Activated CD4-positive, alpha-beta memory T cell treated with anti-CD3 and anti-CD28 coated beads, Interleukin-2, amount 10 ng/mL, durations not matched to agents 7 days and 5 days (primary cell): ENCODE measurements around the gene MICAL1. TPM values are rescaled to one million over a fixed set of nuclear protein-coding genes. Genes with fewer than 3 reads are reported as not detected.
"Not testable (repeated sequence)": the region's sequence is repeated elsewhere in the genome, so short reads cannot be mapped to it uniquely, and the experiment has no call there.

Experiments used
- CTCF ChIA-PET: fragments of 350-600 bp; sonication (Branson Sonifier 250); formaldehyde crosslinking; loops from one replicate; lab custom pipeline; 2021; ENCODE audit warnings: antibody characterized with exemption, inconsistent platforms; lab: Charles Lee
- POLR2A ChIA-PET: fragments of 350-600 bp; sonication (Branson Sonifier 250); formaldehyde crosslinking; loops from one replicate; lab custom pipeline; 2021; ENCODE audit warnings: antibody characterized with exemption; lab: Charles Lee
- DNase-seq: peaks from one replicate; pipeline ENCODE4 v3.0.0-alpha.2; 2020
- H3K27ac Mint-ChIP-seq: one replicate; pipeline ENCODE4 v1.8.0; 2021; ENCODE audit warnings: mild to moderate bottlenecking, mixed read lengths
- H3K27me3 Mint-ChIP-seq: one replicate; pipeline ENCODE4 v1.8.0; 2021; ENCODE audit warnings: mixed read lengths
- H3K36me3 Mint-ChIP-seq: one replicate; pipeline ENCODE4 v1.8.0; 2021; ENCODE audit warnings: low read depth, mixed read lengths
- H3K4me1 Mint-ChIP-seq: one replicate; pipeline ENCODE4 v1.8.0; 2021; ENCODE audit warnings: mixed read lengths
- H3K4me3 Mint-ChIP-seq: one replicate; pipeline ENCODE4 v1.8.0; 2021; ENCODE audit warnings: mild to moderate bottlenecking, mixed read lengths
- H3K9me3 Mint-ChIP-seq: one replicate; pipeline ENCODE4 v1.8.0; 2021; ENCODE audit warnings: mixed read lengths
- total RNA-seq, 2 experiments: library from RNA; stranded (reverse); gene quantifications; one replicate each; pipeline ENCODE4 v1.2.3, GENCODE V29; 2021

The MICAL1 gene
- total RNA-seq, 2 experiments from 2014 or later = 125 to 128 TPM

- CTCF ChIA-PET = interaction anchor here (1.5 kb wide), 1 partner anchor 18 kb away, joined by 6 read pairs; the partner anchor contains the start of gene MICAL1
- Mint-ChIP-seq H3K27me3 (no peaks in the 10 kb centered on the region), H3K27ac (peak overlapping the region; percentile 41), H3K4me3 (no peak overlapping the region), H3K4me1 (peaks cover 72% of the 10 kb centered on the region), H3K36me3 (peaks cover 91% of the 10 kb centered on the region), H3K9me3 (no peaks in the 10 kb centered on the region)
- POLR2A ChIA-PET = interaction anchor here (1.3 to 5.2 kb wide), 3 partner anchors 8 to 18 kb away, joined by 4 to 29 read pairs (median 21); partner anchors contain the start of genes MICAL1 and ZBTB24
- no peak for DNase-seq
Measured at GRCh38 chr6:109473120-109473519, 17.5 kb upstream of the MICAL1 start.

- Mint-ChIP-seq H3K9me3 (no peaks in the 10 kb centered on the region), H3K36me3 (peaks cover 92% of the 10 kb centered on the region), H3K27ac (peak overlapping the region; percentile 41), H3K4me1 (peaks cover 67% of the 10 kb centered on the region), H3K27me3 (no peaks in the 10 kb centered on the region), H3K4me3 (no peak overlapping the region)
- no peak for DNase-seq
- ChIA-PET POLR2A (interaction anchor here (1.3 to 5.2 kb wide), 3 partner anchors 9 to 17 kb away, joined by 4 to 29 read pairs (median 21); partner anchors contain the start of genes MICAL1 and ZBTB24), CTCF (interaction anchor here (1.5 kb wide), 1 partner anchor 17 kb away, joined by 6 read pairs; the partner anchor contains the start of gene MICAL1)
Measured at GRCh38 chr6:109472132-109472995, 16.8 kb upstream of the MICAL1 start.

DNA sequence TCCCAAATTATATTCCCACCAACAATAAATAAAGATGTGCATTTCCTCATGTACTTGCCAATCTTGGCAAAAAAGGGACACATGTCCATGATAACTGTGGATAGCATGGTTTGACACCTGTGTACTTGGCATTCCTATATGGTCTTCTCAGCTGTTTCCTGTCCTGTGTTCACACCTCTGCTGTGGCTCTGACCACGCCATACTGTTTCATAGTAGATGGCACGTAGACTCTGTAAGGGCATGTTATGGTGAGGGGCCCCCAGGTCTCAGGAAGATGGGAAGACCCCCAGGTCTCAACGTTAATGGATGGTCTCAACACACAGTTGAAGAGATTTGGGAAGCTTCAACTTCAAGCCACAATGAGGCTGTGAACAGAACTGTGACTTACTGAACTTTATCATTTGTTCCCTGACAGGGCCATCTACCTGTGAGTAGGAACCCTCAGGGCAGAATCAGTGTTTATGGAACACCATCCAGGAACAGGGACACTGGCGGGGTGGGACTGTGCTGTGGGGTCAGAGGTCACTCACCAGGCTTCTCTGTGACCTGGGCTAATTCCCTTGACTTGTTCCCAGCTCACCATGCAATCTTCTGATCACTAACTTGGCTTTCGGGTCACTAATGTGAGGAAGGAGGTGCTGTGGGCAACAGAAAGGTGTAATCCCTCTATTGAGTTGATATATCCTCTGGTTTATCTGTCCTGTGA lies 15.7 kb upstream of the MICAL1 start:
- no peak overlapping the region for H3K4me3 Mint-ChIP-seq
- no peaks in the 10 kb centered on the region for H3K9me3 Mint-ChIP-seq
- peaks cover 57% of the 10 kb centered on the region for H3K4me1 Mint-ChIP-seq
- H3K27ac Mint-ChIP-seq = peak overlapping the region; percentile 7
- DNase-seq = no peak
- CTCF ChIA-PET = interaction anchor here (2.3 kb wide), 1 partner anchor 15 kb away, joined by 5 read pairs; the partner anchor contains the start of gene MICAL1
- H3K36me3 Mint-ChIP-seq = peaks cover 93% of the 10 kb centered on the region
- POLR2A ChIA-PET = interaction anchor here (1.0 to 5.2 kb wide), 3 partner anchors 10 to 30 kb away, joined by 3 to 29 read pairs (median 21); partner anchors contain the start of genes MICAL1 and ZBTB24
- no peaks in the 10 kb centered on the region for H3K27me3 Mint-ChIP-seq

DNA sequence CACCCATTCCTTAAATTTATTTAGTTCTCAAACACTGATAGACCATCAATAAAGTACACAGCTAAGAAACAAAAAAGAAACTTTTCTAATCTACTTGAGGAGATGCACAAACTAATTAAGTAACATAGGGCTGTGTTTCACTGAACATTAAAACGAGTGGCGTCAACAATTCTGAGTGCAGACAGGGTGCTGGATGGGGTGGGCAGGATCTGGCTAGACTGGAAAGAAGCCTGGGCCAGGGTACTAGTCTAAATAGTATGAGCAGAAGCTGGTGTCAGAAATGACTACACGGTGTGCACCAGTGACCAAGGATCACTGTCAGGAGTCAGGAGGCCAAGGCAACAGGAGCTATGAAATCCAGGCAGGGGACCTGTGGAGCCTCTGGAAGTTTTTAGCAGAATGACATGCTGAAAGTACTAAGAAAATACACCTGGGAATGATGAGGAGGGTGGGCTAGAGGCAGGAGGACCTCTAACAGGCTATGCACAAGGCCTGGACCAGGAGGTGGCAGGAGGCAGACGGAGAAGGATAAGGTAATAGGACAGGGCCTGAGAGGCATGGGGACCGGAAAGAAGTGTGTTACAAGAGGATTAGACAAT lies 14.1 kb upstream of the MICAL1 start:
- ChIA-PET CTCF (interaction anchor here (2.3 kb wide), 1 partner anchor 13 kb away, joined by 5 read pairs; the partner anchor contains the start of gene MICAL1), POLR2A (interaction anchor here (0.7 to 5.2 kb wide), 7 partner anchors 10 to 29 kb away, joined by 3 to 29 read pairs (median 4); partner anchors contain the start of genes MICAL1, PPIL6, SMPD2 and ZBTB24)
- Mint-ChIP-seq H3K27ac (peak overlapping the region; percentile 23), H3K9me3 (no peaks in the 10 kb centered on the region), H3K4me3 (no peak overlapping the region), H3K36me3 (peaks cover 93% of the 10 kb centered on the region), H3K4me1 (peaks cover 52% of the 10 kb centered on the region), H3K27me3 (no peaks in the 10 kb centered on the region)
- DNase-seq = no peak

DNA sequence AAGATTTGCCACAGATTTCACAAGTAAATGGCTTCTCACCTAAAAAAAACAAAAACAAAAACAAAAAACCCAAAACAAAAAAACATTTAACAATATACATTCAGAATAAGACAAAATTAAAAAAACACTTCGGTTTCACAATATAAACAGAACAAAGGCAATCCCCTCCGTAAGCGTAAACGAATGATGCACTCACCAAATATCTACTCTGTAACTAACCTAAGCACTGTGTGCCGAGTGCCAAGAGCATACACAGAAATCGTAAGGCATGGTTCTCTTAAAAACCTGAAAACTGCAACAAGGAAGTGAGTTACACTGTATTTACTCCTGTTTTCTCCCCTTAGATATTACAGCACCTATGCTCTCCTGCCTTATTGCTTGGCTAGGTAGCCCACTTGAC lies 12.1 kb upstream of the MICAL1 start:
- ChIA-PET POLR2A (no interaction called here), CTCF (no interaction called here)
- Mint-ChIP-seq H3K27me3 (no peaks in the 10 kb centered on the region), H3K4me3 (no peak overlapping the region), H3K36me3 (peaks cover 88% of the 10 kb centered on the region), H3K27ac (no peak overlapping the region), H3K4me1 (peaks cover 47% of the 10 kb centered on the region), H3K9me3 (no peaks in the 10 kb centered on the region)
- DNase-seq = no peak

- peaks cover 86% of the 10 kb centered on the region for H3K36me3 Mint-ChIP-seq
- H3K4me3 Mint-ChIP-seq = no peak overlapping the region
- no peaks in the 10 kb centered on the region for H3K27me3 Mint-ChIP-seq
- H3K27ac Mint-ChIP-seq = no peak overlapping the region
- CTCF ChIA-PET = no interaction called here
- H3K4me1 Mint-ChIP-seq = peaks cover 42% of the 10 kb centered on the region
- DNase-seq = no peak
- POLR2A ChIA-PET = interaction anchor here (0.7 to 0.8 kb wide), 3 partner anchors 10 to 25 kb away, joined by 3 read pairs; no protein-coding TSS in a partner anchor
- peaks cover 3% of the 10 kb centered on the region for H3K9me3 Mint-ChIP-seq
Measured at GRCh38 chr6:109466212-109466923, 10.8 kb upstream of the MICAL1 start.

GRCh38 chr6:109465772-109466171 lies 10.2 kb upstream of the MICAL1 start:
- Mint-ChIP-seq H3K27ac (no peak overlapping the region), H3K4me3 (no peak overlapping the region), H3K27me3 (no peaks in the 10 kb centered on the region), H3K4me1 (peaks cover 39% of the 10 kb centered on the region), H3K9me3 (peaks cover 3% of the 10 kb centered on the region), H3K36me3 (peaks cover 86% of the 10 kb centered on the region)
- DNase-seq = no peak
- CTCF ChIA-PET = interaction anchor here (1.4 to 1.6 kb wide), 2 partner anchors 9 to 17 kb away, joined by 3 read pairs; partner anchors contain the start of gene ZBTB24
- POLR2A ChIA-PET = interaction anchor here (0.7 to 0.8 kb wide), 3 partner anchors 10 to 26 kb away, joined by 3 read pairs; no protein-coding TSS in a partner anchor

GRCh38 chr6:109461733-109462526 lies 6.4 kb upstream of the MICAL1 start:
- H3K27ac Mint-ChIP-seq = no peak overlapping the region
- ChIA-PET CTCF (interaction anchor here (2.0 kb wide), 1 partner anchor 20 kb away, joined by 4 read pairs; no protein-coding TSS in a partner anchor), POLR2A (interaction anchor here (0.8 to 13.3 kb wide), 4 partner anchors 17 to 79 kb away, joined by 5 to 243 read pairs (median 66); partner anchors contain the start of genes CD164, PPIL6 and SMPD2)
- H3K9me3 Mint-ChIP-seq = peaks cover 3% of the 10 kb centered on the region
- H3K27me3 Mint-ChIP-seq = no peaks in the 10 kb centered on the region
- H3K4me3 Mint-ChIP-seq = no peak overlapping the region
- DNase-seq = no peak
- H3K36me3 Mint-ChIP-seq = peaks cover 51% of the 10 kb centered on the region
- peaks cover 59% of the 10 kb centered on the region for H3K4me1 Mint-ChIP-seq

- Mint-ChIP-seq H3K36me3 (peaks cover 46% of the 10 kb centered on the region), H3K4me1 (peaks cover 66% of the 10 kb centered on the region)
- not testable (repeated sequence) for H3K27me3 Mint-ChIP-seq, H3K4me3 Mint-ChIP-seq, H3K9me3 Mint-ChIP-seq, DNase-seq, H3K27ac Mint-ChIP-seq
- ChIA-PET POLR2A (interaction anchor here (0.8 to 13.3 kb wide), 4 partner anchors 18 to 78 kb away, joined by 5 to 243 read pairs (median 132); partner anchors contain the start of genes CD164, PPIL6, SMPD2 and ZBTB24), CTCF (interaction anchor here (1.2 kb wide), 1 partner anchor 17 kb away, joined by 3 read pairs; no protein-coding TSS in a partner anchor)
Measured at GRCh38 chr6:109461205-109461604, 5.6 kb upstream of the MICAL1 start.

DNA sequence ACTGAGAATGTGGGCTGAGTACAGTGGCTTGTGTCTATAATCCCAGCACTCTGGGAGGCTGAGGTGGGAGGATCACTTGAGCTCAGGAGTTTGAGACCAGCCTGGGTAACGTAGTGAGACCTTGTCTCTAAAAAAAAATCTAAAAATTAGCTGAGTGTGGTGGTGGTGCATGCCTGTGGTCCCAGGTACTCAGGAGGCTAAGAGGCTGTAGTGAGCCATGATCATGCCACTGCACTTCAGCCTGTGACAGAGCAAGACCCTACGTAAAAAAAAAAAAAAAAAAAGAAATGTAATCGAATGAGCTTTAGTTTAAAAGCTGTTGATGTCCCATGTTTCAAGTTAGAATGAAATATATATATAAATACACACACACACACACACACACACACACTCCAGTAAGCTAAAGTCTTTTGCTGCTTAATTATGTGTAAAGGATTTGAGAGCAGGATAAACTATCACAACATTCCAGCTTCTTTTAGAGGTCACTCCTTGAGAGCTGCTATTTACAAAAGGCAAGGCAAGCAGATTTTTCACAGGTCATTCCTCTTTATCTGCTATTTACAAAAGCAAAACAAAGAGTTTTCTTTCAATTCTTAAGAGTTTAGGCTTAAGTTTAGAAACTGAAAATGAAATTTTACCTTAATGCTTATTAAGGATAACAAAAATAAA lies 4.7 kb upstream of the MICAL1 start:
- CTCF ChIA-PET = interaction anchor here (1.0 to 3.3 kb wide), 5 partner anchors 18 to 579 kb away, joined by 3 to 12 read pairs (median 5); partner anchors contain the start of gene CD164
- H3K27me3 Mint-ChIP-seq = no peaks in the 10 kb centered on the region
- peaks cover 3% of the 10 kb centered on the region for H3K9me3 Mint-ChIP-seq
- H3K36me3 Mint-ChIP-seq = peaks cover 38% of the 10 kb centered on the region
- peaks cover 61% of the 10 kb centered on the region for H3K4me1 Mint-ChIP-seq
- DNase-seq = no peak
- POLR2A ChIA-PET = interaction anchor here (0.9 to 13.3 kb wide), 6 partner anchors 10 to 366 kb away, joined by 3 to 243 read pairs (median 71); partner anchors contain the start of genes CD164, PPIL6, SMPD2 and ZBTB24
- H3K4me3 Mint-ChIP-seq = no peak overlapping the region
- H3K27ac Mint-ChIP-seq = no peak overlapping the region
